CD14-positive monocyte (primary cell): ENCODE measurements around the gene JMJD7. TPM values are rescaled to one million over a fixed set of nuclear protein-coding genes. Genes with fewer than 3 reads are reported as not detected.
A peak's percentile ranks its signal among the peaks of the same experiment; 100 is the strongest.

ENCODE experiments used
- DNase-seq, 3 donors: peaks; one replicate each; pipeline ENCODE4 v3.0.0-alpha.2; 2011 to 2022
- H2AFZ ChIP-seq: 2 replicates; pipeline ENCODE4 v1.6.0; 2012; ENCODE audit warnings: mild to moderate bottlenecking, low read depth, low read length, inconsistent platforms; ENCODE audit not compliant: insufficient read depth, poor library complexity, severe bottlenecking
- H3K27ac ChIP-seq, 2 donors: 1 replicate in 1 of 2; 2 replicates in 1 of 2; pipeline ENCODE4 v1.5.1; 2012 to 2013; ENCODE audit warnings: low read length in 2 of 2, control low read depth in 1 of 2, inconsistent platforms in 1 of 2, low read depth in 1 of 2, mild to moderate bottlenecking in 1 of 2
- H3K27me3 ChIP-seq, 2 donors: one replicate each; pipeline versions ENCODE4 v1.6.0 to v1.6.1; 2011 to 2013; ENCODE audit warnings: low read length in 2 of 2; ENCODE audit not compliant: control insufficient read depth in 2 of 2, insufficient read depth in 2 of 2
- H3K36me3 ChIP-seq, 2 donors: replicated peaks in 1 of 2; 1 replicate in 1 of 2; 2 replicates in 1 of 2; pipeline versions ENCODE4 v1.5.1 to v1.6.1; 2012 to 2013; ENCODE audit warnings: low read length in 2 of 2, control low read depth in 1 of 2, inconsistent platforms in 1 of 2, mild to moderate bottlenecking in 1 of 2; ENCODE audit not compliant: insufficient read depth in 2 of 2, control insufficient read depth in 1 of 2
- H3K4me1 ChIP-seq, 2 donors: 1 replicate in 1 of 2; 2 replicates in 1 of 2; pipeline versions ENCODE4 v1.5.1 to v1.6.1; 2012 to 2013; ENCODE audit warnings: low read length in 2 of 2, control low read depth in 1 of 2, inconsistent platforms in 1 of 2, mild to moderate bottlenecking in 1 of 2, moderate library complexity in 1 of 2; ENCODE audit not compliant: insufficient read depth in 2 of 2, control insufficient read depth in 1 of 2
- H3K4me2 ChIP-seq: replicated peaks from 2 replicates; pipeline ENCODE3; 2012; ENCODE audit warnings: low read length, moderate library complexity, mild to moderate bottlenecking; ENCODE audit not compliant: poor library complexity, severe bottlenecking; ENCODE audit errors: extremely low read depth
- H3K4me3 ChIP-seq, 3 experiments: fragments of 200-600 bp in 1 of 3; sonication (generic) in 1 of 3; replicated peaks in 1 of 3; 1 replicate in 2 of 3; 2 replicates in 1 of 3; pipeline ENCODE4 v1.5.1; 2011 to 2013; ENCODE audit warnings: low read length in 3 of 3, mild to moderate bottlenecking in 3 of 3, control low read depth in 2 of 3, low read depth in 2 of 3, inconsistent platforms in 1 of 3, moderate library complexity in 1 of 3
- H3K79me2 ChIP-seq: 2 replicates; pipeline ENCODE4 v1.6.0; 2012; ENCODE audit warnings: mild to moderate bottlenecking, control low read depth, inconsistent platforms, low read length, moderate library complexity; ENCODE audit not compliant: insufficient read depth
- H3K9ac ChIP-seq: 2 replicates; pipeline ENCODE4 v1.6.0; 2017; ENCODE audit warnings: low read length, mild to moderate bottlenecking; ENCODE audit not compliant: insufficient read depth, poor library complexity, severe bottlenecking
- H3K9me3 ChIP-seq, 2 donors: replicated peaks in 1 of 2; 1 replicate in 1 of 2; 2 replicates in 1 of 2; pipeline versions ENCODE4 v1.5.1 to v1.6.1; 2012 to 2013; ENCODE audit warnings: low read length in 2 of 2, control low read depth in 1 of 2; ENCODE audit not compliant: control insufficient read depth in 1 of 2, insufficient read depth in 1 of 2
- H4K20me1 ChIP-seq: 2 replicates; pipeline ENCODE4 v1.6.0; 2012; ENCODE audit warnings: mild to moderate bottlenecking, low read length, control low read depth, moderate library complexity; ENCODE audit not compliant: insufficient read depth
- H3K27ac Mint-ChIP-seq, 7 donors: one replicate each; pipeline ENCODE4 v1.8.0; 2020; ENCODE audit warnings: mild to moderate bottlenecking in 7 of 7, mixed read lengths in 7 of 7, moderate library complexity in 6 of 7, inconsistent platforms in 2 of 7
- H3K27me3 Mint-ChIP-seq, 3 donors: one replicate each; pipeline ENCODE4 v1.8.0; 2021 to 2022; ENCODE audit warnings: low read depth in 3 of 3, mild to moderate bottlenecking in 3 of 3, mixed read lengths in 3 of 3, moderate library complexity in 3 of 3, inconsistent platforms in 1 of 3
- H3K36me3 Mint-ChIP-seq, 2 donors: one replicate each; pipeline ENCODE4 v1.8.0; 2020; ENCODE audit warnings: mixed read lengths in 2 of 2, inconsistent platforms in 1 of 2, mild to moderate bottlenecking in 1 of 2
- H3K4me1 Mint-ChIP-seq: one replicate; pipeline ENCODE4 v1.8.0; 2020; ENCODE audit warnings: mild to moderate bottlenecking, mixed read lengths
- H3K4me3 Mint-ChIP-seq, 2 donors: one replicate each; pipeline ENCODE4 v1.8.0; 2020; ENCODE audit warnings: mild to moderate bottlenecking in 2 of 2, mixed read lengths in 2 of 2, moderate library complexity in 1 of 2
- H3K9me3 Mint-ChIP-seq, 7 donors: one replicate each; pipeline ENCODE4 v1.8.0; 2020 to 2022; ENCODE audit warnings: mixed read lengths in 7 of 7, mild to moderate bottlenecking in 6 of 7, moderate library complexity in 6 of 7, inconsistent platforms in 2 of 7
- CTCF ChIP-seq: fragments of 200-600 bp; IDR thresholded peaks from one replicate; pipeline ENCODE4 v1.8.0; 2022; ENCODE audit warnings: antibody characterized with exemption, mild to moderate bottlenecking
- WGBS: methylation state at CpG from one replicate; pipeline ENCODE4 v1.1.5; 2013; ENCODE audit warnings: missing lambda C conversion rate; ENCODE audit not compliant: insufficient coverage; 5-methylcytosine and 5-hydroxymethylcytosine counted together
- intact Hi-C, 2 donors: fragments of 100-400 bp; cut with micrococcal nuclease; formaldehyde crosslinking; loops; one replicate each; pipeline versions ENCODE4 v1.15.0 to v1.15.1; 2023
- polyA plus RNA-seq, 3 donors: library from polyadenylated mRNA; depleted of rRNA in 1 of 3; unstranded in 2 of 3; stranded (reverse) in 1 of 3; fragments of 300-500 nt in 2 of 3; fragments of >200 nt in 1 of 3; fragmentation: Illumina TruSeq in 2 of 3; gene quantifications; 1 replicate in 2 of 3; 2 replicates in 1 of 3; pipeline ENCODE4 v1.2.3, GENCODE V29; 2012 to 2021

The JMJD7 gene
- polyA plus RNA-seq, 3 donors = 11.3 to 18.8 (median 15.2) TPM

DNA sequence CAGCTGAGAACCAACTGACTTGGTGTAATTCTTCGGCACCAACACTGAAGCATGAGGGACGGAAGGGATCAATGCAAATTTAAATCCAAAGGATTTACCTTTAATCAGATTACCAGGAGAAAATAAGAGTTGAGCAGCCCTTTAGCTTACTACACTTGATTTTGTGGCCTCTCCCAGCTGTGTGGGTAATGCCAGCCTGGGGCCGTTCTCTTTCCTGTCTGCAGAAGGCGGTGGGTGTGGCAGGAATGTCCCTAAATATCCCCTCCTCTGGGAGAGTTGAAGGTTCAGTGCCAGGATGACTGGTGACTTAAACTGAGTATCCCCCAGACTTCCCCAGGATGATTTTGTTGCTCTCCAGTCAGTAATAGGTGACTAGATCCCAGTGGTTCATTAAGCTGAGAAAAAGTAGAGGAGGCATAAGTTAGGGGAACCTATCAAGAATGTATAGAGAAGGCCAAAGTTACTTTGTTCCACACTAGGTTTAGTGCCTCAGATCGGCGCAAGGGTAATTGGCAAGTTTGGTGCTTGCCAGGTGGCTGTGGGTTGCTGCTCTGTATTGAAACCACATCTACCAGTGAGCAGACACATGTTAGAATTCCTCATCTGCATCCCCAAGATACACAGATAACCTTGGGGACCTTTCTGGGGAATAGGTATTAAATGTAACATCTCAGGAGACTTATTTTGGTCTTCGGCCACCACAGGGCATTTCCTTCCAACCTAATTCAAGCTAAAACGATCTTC lies 30.5 kb upstream of the JMJD7 start:
- intact Hi-C loops = no loop called here
- Mint-ChIP-seq H3K27me3 (peaks cover 0 to 2% (median 0%) of the 10 kb centered on the region in 3 donors), H3K36me3 (peaks cover 18 to 28% of the 10 kb centered on the region in 2 donors), H3K27ac (peak overlapping the region in 1 of 7 donors; percentile 9), H3K4me1 (peaks cover 3% of the 10 kb centered on the region), H3K9me3 (peaks cover 0 to 1% (median 0%) of the 10 kb centered on the region in 7 donors), H3K4me3 (no peak overlapping the region)
- no peak overlapping the region for H3K27ac ChIP-seq
- H3K4me2 ChIP-seq = no peak overlapping the region
- peaks cover 5 to 26% of the 10 kb centered on the region in 2 donors for H3K36me3 ChIP-seq
- H3K27me3 ChIP-seq = no peaks in the 10 kb centered on the region
- no peak overlapping the region for H3K4me3 ChIP-seq
- H3K9me3 ChIP-seq = no peaks in the 10 kb centered on the region
- H3K9ac ChIP-seq = no peak overlapping the region
- no peaks in the 10 kb centered on the region for H3K79me2 ChIP-seq
- DNase-seq = no peak
- no peaks in the 10 kb centered on the region for H4K20me1 ChIP-seq
- no peak overlapping the region for H2AFZ ChIP-seq
- WGBS = no CpG with 5 or more reads among the region's 8 CpGs
- TF ChIP-seq CTCF = no peak
- no peaks in the 10 kb centered on the region for H3K4me1 ChIP-seq

DNA sequence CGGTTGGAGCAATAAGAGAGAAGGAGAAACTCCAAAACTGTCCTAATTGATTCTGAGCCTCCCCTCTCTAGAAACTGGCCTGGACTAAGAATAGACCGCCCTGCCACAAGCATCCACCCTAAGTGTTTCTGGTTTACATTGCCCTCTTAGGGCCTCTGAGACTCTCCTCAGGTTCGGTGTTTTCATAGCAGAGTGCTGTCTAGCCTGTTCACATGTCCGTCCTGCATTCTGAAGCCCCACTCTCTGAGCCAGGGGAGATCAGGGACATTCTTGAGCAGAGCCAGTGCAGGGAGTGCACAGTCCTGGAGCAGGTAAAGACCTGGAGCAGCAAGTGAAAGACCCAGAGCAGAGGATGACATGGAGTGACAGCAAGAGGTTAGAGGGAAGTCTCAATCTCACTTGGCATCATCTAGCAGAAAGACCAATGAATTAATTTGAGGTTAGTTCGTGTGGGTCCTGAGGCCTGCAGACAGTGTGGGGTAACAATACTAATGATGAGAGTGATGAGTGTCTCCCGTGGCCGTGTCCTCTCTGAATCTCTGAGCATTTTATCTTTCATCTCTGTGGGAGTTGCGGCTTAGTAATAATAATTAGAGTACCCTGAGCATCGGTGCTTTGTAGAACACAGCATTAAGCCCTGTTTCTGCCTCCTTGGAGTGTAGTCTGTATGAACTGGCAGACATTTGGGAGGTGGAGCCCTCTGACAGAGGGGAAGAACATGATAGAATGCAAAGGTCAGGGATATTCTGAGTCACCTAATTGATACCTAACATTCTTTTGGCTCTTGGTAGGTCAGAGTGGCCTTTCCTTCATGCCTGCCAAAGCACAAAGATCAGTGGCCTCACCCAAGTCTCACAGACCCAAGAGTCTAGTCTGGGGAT lies 29.0 kb upstream of the JMJD7 start:
- H3K36me3 ChIP-seq = peaks cover 5 to 26% of the 10 kb centered on the region in 2 donors
- H3K36me3 Mint-ChIP-seq = peaks cover 18 to 26% of the 10 kb centered on the region in 2 donors
- H3K4me1 ChIP-seq = no peaks in the 10 kb centered on the region
- no peak overlapping the region for H3K27ac ChIP-seq
- no peak overlapping the region for H2AFZ ChIP-seq
- 98% methylated on average over 5 of the region's 9 CpGs for WGBS
- no peaks in the 10 kb centered on the region for H3K79me2 ChIP-seq
- TF ChIP-seq CTCF = no peak
- H3K4me1 Mint-ChIP-seq = peaks cover 3% of the 10 kb centered on the region
- no peak overlapping the region for H3K9ac ChIP-seq
- H3K27me3 ChIP-seq = no peaks in the 10 kb centered on the region
- H4K20me1 ChIP-seq = no peaks in the 10 kb centered on the region
- peaks cover 0 to 2% (median 0%) of the 10 kb centered on the region in 3 donors for H3K27me3 Mint-ChIP-seq
- no peak for DNase-seq
- no peak overlapping the region for H3K27ac Mint-ChIP-seq
- no peak overlapping the region for H3K4me2 ChIP-seq
- H3K9me3 Mint-ChIP-seq = peaks cover 0 to 1% (median 0%) of the 10 kb centered on the region in 7 donors
- intact Hi-C loops = no loop called here
- no peaks in the 10 kb centered on the region for H3K9me3 ChIP-seq
- H3K4me3 ChIP-seq = no peak overlapping the region
- H3K4me3 Mint-ChIP-seq = no peak overlapping the region
